Hematopoietic multipotent progenitor cell treated with erythropoietin and hydrocortisone succinate and interleukin-3 and kit ligand, for 17 days (in vitro differentiated cells): ENCODE results near the gene KAZALD1.
A peak's percentile ranks its signal among the peaks of the same experiment; 100 is the strongest.

Experiments used
- DNase-seq: peaks from one replicate; pipeline ENCODE4 v3.0.0-alpha.2; 2015; ENCODE audit warnings: low spot score

Gene KAZALD1

DNA sequence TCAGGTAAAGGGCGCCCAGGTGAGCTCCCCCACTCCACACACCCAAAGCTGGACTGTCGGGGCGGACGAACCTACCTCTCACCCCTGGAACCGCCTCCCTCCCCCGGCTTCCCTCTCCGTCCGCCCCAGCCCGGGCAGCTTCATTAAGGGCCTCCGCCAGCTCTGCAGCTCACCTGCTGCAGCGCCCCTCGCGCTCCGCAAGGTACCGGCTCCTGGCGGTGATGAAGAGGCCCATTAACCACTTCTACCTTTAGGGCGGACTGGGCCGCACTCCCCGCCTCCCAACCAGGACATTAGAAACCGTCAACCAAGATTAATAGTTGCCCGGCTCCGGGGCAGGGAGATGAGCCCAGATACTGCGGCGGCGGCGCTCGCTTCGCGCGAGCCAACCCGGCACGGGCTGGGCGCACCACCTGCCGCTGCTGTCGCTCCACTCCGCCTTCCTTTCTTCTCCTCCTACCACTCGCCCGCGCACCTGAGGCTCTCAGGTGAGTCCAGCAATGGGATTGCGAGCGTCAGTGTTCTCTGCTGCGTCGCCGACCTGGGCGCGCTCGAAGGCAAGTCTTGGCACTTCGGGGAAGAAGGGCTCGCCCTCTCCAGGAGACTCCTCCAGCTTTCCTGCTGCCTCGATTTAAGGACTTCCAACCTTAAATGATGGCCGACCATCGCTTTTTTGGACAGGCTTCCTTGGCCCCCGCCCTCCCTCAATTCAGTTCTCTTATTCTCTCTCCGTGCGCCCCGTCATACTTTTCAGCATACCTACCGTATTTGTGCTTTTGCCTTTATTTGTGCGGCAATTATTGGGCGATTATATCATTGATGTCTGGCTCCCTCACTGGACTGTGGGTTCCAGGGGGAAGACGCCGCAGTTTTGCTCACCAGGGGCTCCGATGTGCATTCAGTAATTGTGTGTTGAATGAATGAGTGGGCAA, 13.6 kb upstream of the KAZALD1 start:
- no peak for DNase-seq

DNA sequence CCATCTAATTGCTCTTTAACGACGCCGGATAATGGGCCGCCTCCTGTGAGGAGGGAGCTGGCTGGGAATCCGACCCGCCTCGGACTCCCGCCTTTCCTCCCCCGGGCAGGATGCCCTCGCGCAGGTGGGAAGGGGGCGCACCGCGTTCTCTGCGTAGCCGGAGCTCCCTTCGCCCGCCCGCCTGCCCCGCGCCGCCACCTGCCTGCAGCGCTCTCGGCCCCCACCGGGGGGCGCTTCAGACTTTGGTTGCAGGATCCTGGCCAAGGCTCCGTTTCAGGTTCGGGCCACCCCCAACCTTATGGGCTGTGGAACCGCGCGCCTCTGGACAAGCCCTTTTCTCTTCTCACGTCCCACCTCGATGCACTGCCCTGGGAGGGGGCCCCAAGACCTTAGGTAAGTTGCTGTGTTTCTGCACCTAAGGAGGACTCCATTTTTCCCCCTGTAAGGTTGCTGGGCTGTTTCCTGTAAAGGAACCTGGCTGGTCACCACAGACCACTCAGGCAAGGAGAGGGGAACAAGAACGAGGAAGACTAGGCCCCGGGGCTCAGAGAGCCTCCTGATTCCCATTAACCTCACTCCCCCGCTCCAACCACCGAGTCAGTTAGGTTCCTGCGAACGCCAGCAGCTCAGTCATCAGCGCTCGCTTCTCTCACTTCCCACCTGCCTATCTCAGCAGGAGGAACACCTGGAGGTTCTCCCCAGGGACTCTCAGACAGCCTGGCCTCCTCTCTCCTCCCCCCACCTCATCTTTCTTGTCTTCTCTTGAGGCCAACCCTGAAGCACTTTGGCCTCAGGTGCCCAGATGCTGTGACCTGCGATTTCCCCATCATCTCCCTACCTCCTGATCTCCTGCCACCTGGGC, 11.3 kb upstream of the KAZALD1 start:
- DNase-seq = peak; percentile 68

DNA sequence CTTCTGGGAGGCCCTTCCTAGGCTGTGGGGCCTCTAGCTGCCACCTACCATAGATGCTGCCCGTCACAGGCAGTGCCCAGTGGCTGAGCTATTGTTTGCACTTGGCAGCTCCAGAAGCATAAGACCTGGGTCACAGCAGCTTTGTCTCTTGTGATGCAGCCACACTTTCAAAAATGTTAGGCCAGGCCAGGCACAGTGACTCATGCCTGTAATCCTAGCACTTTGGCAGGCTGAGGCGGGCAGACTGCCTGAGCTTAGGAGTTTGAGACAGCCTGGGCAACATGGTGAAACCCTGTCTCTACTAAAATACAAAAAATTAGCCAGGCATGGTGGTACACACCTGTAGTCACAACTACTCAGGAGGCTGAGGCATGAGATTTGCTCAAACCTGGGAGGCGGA, 9.5 kb upstream of the KAZALD1 start:
- no peak for DNase-seq

DNA sequence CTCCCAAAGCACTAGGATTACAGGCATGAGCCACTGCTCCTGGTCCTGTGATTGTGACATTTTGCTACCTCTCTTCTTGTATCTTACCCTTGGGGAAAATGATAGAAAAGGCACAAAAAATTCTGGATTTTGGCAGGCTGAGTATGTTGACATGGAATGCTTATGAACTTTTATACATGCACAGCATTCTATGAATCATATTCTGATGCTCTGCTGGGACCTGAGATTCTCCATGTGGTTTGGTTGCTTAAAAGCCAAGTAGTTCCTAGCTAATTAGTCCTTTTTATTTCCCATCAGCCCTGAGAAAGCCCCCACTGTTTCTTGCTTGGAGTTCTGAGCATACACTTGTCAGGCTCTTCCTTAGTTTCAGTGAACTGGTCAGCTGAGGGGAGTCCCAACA, 8.3 kb upstream of the KAZALD1 start:
- no peak for DNase-seq

DNA sequence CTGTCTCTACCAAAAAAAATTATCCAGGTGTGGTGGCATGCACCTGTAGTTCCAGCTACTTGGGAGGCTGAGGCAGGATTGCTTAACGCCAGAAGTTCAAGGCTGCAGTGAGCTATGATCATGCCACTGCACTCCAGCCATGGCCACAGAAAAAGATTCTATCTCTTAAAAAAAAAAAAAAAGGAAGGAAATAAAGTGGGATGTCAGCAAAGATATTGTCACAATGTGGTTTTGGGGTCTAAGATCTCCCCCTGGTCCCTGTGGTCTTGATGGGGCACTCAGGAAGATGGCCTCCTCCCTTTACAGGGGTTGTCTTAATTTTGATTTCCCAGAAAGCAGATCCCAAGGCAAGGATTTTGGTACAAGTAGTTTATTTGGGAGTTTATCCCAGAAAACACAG, 7.4 kb upstream of the KAZALD1 start:
- DNase-seq = no peak

DNA sequence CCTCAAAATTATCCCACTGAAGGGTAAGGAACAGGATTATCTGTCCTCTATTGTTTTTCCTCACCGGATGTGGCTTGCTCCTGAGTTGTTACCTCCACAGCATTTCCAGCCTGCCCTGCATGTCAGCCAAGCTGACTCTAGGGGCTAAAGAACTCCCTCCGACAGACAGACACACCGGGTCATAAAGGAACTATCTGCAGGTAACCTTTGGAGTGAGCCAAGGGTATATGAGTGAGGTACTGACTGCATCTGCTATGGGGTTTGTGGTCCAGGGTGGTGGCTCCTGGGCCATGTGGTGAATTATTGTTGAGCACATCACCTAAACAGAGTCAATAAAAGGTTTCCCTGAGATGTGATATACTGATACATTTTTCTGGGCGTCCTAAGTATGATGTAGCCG, 6.9 kb upstream of the KAZALD1 start:
- no peak for DNase-seq

DNA sequence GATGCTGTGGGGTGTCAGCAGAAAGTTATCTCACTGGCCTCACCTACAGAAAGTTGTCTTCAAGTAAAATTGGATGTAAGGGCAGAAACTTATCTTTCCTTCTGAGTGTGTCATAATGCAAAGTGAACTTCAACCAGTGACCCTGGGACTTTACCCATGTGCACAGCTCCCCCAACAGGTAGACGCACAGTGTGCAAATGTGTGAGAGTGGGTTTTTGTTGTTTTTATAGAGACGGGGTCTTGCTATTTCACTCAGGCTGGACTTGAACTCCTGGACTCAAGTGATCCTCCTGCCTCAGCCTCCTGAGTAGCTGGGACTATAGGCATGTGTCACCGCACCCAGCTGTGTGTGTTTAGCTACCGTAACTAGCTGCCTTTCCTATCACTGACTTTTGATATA, 6.4 kb upstream of the KAZALD1 start:
- DNase-seq = no peak

DNA sequence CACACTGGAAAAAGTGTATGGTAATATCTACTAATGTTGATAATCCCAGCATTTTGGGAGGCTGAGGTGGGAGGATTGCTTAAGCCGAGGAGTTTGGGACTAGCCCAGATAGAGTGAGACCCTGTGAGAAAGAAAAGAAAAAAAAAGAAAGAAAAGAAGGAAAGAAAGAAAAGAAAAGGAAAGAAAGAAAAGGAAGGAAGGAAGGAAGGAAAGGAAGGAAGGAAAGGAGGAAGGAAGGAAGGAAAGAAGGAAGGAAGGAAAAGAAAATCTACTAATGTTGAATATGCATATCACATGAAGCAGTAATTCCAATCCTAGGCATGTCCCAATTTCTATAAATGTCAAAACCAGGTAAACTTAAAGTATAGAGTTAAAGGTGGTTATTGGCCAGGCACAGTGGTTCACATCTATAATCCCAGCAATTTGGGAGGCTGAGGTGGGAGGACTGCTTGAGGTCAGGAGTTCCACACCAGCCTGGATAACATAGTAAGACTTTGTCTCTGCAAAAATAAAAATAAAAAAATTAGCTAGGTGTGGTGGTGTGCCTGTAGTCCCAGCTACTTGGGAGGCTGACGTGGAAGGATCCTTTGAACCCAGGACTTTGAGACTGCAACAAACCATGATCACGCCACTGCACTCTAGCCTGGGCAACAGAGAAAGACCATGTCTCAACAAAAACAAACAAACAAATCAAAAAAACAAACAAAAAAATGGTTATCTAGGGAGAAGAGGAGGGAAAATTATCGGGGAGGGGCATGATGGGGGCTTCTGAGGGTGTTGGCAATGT, 5.2 kb upstream of the KAZALD1 start:
- DNase-seq = no peak

DNA sequence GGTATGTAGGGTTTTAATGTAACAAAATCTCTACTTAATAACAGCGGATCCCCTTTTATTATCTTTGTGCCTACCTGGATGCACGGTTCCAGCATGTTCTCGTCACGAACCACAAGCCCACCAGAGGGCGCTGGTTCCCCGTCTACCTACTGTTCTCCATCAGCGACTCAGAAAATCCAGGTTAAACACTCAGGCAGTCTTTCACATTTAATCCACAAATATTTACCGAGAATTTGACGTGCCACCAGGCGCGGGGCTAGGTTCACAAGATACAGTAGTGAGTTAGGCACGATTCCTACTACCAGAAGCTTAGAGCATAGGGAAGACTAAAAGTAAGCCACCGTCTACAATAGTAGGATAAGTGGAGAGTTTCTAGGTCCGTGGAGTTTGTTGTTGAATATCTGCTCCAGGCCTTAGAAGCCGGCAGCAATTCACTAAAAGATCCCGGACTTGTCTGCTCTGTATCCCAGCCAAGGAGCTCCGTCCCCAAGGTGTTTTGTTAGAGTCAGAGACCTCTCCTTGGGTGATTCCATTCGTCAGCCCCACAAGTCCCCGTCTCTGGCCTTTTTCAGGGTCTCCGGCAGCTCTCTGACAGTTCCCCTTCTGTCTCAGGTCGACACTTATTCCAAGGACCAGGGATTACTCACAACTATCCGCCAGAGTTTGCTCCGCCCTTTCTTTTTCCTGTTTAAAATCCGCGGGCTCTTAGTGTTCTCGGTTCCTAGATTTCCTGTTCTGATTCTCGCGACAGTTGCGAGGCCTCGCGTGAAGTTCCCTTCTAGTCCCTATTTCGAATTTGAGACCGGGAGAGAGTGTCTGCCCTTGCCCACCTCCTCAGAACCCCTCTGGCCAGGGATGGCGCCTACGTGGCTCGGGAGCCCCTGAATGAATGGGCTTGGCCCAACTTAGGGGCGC, 1.5 kb upstream of the KAZALD1 start:
- peak; percentile 97 for DNase-seq

DNA sequence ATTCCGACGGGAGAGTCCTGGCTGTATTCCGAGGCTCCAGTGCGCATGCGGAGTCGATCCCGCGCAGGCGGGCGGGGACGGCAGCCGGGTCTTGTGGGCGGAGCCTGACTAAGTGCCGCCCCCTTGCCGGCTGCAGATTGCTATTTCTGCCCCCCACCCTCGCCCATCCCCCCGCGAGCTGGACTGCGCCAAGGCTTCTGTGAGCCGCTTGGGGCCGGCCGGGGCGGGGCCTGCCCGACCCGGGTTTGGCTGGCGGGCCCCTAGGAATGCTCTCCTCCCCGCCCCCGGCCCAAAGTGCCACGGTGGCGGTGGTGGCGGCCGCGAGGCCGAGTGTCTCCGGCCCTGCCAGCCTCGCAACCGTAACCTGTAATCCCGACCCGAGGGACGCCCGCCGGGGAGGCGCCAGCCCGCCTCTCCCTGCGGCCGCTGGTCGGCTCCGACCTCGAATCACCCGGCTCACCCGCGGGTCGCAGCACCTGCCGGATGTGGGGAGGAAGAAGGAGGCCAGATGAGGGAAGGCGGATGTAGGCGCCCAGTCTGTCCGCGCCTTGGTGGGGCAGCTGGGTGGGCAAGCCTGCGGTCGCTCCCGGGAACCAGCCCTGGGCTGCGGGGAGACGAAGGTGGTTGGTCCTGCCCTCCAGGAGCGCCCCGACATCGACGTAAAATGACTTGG, 702 bp upstream of the KAZALD1 start:
- DNase-seq = peak; percentile 61

DNA sequence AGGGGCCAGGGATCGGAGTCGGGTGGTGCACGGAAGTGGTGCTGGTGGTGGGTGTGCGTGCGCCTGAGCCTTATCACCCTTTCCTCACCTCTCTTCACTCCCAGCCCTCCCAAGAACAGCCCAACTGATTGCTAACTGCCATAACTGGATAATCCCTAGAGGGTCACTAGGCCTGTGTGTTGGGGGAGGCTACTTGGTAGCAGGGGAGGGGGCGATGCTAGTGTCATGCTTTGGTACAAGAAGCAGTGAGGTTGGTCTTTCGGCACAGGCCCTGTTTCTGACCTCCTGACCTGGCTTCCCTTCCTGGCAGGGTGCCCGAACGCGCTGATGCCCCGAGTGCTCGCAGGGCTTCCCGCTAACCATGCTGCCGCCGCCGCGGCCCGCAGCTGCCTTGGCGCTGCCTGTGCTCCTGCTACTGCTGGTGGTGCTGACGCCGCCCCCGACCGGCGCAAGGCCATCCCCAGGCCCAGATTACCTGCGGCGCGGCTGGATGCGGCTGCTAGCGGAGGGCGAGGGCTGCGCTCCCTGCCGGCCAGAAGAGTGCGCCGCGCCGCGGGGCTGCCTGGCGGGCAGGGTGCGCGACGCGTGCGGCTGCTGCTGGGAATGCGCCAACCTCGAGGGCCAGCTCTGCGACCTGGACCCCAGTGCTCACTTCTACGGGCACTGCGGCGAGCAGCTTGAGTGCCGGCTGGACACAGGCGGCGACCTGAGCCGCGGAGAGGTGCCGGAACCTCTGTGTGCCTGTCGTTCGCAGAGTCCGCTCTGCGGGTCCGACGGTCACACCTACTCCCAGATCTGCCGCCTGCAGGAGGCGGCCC, 652 bp downstream of the KAZALD1 start:
- DNase-seq = peak; percentile 69

DNA sequence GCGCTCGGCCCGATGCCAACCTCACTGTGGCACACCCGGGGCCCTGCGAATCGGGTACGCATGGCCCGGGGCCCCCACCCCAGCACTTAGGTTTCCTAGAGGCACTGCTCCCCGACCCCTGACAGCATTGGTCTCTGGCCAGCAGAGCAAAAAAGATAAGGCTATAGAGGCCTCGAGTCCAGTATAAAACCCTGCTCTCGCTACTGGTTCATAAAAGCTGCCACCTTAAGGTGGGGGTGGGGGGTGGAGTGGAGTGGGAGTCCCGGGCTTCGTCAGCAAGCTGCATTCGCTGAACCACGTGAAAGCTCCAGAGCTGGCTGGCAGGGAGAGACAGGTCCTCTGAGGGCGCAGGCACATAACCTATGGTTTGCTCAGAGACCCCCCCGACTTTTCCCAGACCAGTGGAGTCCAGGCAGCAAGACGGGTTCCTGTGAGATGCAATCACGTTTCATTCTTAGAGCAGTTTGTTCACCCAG, 1.3 kb downstream of the KAZALD1 start:
- peak; percentile 63 for DNase-seq

DNA sequence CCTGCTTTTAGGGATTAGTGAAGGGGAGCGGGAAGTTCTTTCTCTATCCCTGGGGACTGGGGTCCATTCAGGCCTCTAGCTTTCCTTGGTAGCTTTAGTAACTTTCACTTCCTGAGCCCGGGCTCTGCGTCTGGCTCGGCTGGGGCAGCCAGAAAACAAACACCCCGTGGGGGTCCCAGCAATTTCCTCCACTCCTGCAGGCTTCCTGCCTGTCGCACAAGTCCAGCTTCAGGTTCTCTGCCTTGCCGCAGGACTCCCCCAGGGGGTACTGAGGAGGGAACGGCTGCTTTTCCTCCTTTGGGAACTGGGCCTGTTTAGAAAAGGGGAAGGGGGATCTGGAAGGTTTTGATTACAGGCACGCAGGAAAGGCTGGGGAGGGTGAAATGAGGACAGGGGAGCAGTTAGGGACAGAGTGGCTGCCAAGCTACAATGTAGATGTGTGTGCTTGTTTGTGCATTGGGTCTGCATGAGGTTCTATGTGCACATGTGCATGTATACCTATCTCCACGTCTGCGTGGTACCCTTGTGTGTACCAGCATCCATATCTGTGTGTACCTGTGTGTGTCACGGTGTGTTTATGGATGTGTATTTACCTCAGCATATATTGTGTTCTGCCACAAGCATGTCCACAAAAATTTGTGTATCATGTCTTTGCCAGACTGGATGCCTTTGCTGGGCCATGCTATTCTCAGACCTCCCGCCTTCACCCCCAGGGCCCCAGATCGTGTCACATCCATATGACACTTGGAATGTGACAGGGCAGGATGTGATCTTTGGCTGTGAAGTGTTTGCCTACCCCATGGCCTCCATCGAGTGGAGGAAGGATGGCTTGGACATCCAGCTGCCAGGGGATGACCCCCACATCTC, 2.0 kb downstream of the KAZALD1 start:
- no peak for DNase-seq

DNA sequence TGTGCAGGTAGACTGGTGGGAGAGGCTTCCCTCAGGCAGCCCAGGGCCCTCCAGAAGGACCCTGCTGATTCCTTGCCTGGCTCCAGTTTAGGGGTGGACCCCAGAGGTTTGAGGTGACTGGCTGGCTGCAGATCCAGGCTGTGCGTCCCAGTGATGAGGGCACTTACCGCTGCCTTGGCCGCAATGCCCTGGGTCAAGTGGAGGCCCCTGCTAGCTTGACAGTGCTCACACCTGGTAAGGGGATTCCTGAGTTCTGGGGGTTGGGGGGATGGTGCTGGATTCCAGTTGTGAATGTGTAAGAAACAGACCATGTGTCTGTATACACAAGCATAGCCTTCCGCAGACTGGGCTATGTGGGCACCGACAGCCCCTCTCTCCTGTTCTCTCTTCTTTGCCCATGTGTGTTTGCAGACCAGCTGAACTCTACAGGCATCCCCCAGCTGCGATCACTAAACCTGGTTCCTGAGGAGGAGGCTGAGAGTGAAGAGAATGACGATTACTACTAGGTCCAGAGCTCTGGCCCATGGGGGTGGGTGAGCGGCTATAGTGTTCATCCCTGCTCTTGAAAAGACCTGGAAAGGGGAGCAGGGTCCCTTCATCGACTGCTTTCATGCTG, 2.7 kb downstream of the KAZALD1 start:
- DNase-seq = no peak

DNA sequence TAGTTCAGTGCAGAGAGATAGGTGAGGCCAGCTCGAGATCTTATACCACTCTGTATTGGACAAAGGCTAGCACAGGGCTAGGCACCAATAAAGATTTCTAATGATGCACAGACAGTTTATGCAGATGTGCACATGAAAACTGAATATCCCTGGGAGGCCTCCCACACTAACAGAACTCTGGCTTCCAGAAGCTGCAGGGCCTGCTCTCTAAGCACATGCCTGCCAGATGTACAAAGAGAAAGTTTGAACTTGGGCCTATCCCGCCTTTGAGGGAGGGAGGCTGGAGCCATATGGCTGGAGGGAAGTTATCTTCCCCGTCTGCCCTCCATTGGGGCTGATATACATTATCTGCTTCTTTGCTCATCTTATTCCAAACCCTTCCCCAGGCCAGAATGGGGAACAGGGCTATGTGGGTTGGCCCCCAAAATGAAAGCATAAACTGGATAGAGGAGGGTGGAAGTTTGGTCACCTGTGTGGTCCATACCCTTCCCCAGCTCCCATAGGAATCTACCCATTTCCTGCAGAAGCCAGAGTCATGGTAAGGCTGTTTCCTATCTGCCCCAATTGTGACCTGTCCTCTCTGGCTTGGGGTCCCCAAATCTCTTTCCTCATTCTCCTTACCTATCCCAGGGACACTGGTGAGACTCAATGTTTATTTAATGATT, 3.8 kb downstream of the KAZALD1 start:
- no peak for DNase-seq

DNA sequence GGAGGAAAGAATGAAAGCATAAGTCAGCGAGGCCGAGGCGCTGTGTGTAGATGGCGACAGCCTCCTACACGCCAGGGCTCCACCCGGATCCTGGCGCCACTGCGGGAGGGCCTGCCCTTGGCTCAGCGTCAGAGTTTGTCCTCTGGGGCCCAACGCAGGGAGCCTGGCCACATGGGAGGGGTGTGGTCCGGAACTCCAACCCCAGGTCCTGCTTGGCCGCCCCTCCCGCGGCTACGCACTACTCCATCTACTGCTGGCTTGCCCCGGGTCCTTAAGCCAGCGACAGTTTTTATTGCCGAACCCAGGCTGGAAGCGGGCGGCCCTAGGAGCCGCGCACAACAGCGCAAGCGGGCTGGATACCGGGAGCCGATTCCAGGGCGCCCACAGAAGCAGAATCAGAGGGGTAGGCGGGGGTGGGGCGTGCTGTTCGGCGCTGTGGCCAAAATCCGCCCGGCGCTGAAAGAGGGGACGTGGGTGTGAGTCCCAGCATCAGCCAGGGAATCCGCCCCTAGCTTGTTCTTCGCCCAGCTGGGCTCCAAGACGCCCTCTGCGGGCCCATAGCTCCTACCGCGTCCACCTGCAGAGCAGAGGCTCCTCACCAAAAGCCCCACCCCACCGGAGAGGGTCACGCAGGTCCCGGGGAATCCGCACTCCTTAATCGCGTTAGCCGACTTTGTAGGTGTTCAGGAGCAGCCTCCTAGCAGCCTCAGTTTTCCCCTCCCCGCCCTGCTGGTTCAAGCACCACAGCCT, 4.5 kb downstream of the KAZALD1 start:
- DNase-seq = peak; percentile 74

DNA sequence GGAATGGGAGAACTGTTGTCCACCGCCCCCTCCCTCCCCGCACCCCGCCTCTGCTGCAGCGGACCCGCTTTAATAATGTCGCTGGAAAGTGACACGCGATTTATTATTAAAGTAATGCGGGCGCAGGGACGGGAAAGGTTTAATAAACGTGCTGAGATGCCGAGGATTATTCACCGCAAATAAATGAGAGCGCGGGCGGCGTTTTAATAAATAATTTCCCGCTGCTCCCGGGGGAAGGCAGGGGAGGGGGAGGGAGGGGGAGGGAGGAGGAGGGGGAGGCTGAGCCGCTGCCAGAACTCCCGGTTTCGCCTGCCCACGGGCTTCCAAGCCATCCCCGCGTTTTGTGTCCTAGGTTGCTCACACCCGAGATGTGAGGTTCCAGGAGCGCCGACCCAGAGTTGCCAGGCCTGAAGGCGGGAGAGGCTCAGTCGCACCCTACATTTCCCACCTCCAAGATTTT, 5.1 kb downstream of the KAZALD1 start:
- no peak for DNase-seq
